GM19099 (cell line): ENCODE results near the gene ARHGAP42.

ENCODE experiments used
- POLR2A ChIP-seq: IDR thresholded peaks from 3 replicates; pipeline ENCODE4 v1.6.1; 2011; ENCODE audit warnings: low read depth; ENCODE audit not compliant: insufficient read length; ENCODE audit errors: extremely low read depth

The ARHGAP42 gene

DNA sequence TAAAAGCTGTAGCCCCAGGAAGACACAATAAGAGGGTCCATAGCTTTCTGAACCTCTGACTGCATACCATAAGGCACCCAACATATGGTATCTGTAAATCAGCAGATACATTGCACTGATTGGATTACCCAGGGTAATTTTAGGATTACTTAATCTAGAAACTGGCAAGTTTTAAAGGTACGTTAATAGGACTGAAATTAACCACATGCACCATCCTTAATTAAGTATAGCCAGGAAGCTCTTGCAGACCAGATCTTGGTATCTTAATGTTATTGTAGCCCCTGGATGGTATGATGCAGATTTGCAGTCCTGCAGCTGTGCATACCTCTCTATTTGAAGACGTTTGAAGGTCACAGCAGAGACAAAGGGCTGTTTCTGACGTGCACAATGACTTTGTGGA, 72.8 kb downstream of the ARHGAP42 start:
- TF ChIP-seq POLR2A, result no peak

DNA sequence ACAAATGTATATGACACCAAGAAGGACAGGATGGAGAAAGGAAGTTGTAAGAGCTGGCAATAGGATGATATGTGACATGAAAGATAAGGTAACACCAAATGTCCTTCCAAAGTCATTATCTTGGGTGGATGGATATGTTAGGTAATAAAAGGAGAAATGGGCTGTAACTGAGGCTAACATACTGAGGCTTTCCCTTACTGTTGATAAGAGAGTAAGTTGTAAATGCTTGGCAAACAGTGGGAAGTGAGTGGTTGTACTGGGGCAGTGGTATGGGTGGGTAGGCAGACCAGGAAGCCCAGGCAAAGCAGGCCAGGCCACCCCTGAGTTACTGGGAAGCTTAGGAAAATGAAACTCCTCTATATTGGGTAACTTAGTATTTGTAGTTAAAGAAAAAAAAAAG, 73.7 kb downstream of the ARHGAP42 start:
- TF ChIP-seq POLR2A, result no peak

DNA sequence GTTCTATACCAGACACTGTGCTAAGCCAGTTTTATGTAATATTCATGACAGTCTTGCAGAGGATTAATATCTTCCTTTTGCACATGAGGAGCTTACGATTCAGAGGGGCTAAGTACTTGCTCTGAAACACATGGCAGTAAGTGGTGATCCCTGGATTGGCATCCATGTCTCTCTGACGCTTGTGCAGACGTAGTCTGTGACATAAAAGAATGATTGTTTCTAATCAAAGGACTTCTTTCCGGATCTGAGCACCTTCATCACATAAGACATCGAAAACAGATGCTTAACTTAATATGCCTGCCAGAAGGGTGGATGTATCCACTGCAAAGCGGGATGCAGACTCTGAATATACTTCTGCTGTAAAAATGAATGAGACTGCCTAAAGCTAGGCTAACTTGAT, 74.8 kb downstream of the ARHGAP42 start:
- TF ChIP-seq POLR2A, result no peak

DNA sequence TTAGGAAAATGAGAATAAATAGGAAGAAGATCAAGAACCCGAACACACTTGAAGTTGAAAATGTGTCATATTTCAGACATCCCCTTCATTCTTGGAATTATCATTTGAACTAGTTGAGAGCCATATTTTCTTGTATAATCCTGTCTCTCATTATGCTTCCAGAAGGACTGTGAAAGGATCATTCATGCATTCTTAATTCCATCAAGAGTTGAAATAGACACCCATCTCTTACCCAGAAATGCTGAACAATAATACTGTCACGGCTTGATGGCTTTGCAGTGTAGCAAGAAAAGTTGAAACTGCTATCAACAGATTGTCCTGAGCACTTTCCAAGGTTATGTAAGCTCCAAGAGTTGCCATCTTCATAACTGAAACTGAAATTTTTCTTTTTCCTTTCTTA, 79.7 kb downstream of the ARHGAP42 start:
- TF ChIP-seq POLR2A, result no peak

DNA sequence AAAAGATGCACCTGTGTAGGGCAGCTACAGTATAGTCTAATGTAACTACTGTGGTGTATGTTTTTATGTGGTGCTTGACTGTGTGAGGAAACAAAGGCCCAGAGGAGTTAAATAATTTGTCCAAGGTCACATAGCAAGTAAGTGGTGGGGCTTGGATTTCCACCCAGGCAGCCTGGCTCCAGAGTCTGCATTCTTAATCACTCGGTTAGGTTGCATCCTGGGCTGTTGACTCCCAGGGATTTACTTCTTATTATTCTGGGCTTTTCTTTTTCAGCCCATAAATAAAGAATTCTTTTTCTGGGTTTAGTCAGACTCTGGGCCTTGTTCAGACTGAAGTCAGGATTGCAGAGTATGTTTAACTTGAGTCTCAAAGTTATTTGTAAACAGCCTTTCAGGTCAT, 82.1 kb downstream of the ARHGAP42 start:
- no peak for TF ChIP-seq POLR2A

DNA sequence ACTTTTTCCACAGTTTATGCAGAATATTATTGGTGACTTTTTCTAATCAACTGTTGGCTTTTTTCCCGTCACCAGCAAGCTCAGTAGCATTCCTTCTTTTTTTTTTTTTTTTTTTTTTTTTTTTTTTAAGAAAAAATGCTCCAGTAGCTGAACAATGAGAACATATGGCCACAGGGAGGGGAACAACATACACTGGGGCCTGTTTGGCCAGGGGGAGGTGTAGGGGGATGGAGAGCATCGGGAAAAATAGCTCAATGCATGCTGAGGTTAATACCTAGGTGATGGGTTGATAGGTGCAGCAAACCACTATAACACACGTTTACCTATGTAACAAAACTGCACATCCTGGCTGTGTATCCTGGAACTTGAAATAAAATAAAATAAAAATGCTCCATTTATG, 82.5 kb downstream of the ARHGAP42 start:
- TF ChIP-seq POLR2A, result no peak

DNA sequence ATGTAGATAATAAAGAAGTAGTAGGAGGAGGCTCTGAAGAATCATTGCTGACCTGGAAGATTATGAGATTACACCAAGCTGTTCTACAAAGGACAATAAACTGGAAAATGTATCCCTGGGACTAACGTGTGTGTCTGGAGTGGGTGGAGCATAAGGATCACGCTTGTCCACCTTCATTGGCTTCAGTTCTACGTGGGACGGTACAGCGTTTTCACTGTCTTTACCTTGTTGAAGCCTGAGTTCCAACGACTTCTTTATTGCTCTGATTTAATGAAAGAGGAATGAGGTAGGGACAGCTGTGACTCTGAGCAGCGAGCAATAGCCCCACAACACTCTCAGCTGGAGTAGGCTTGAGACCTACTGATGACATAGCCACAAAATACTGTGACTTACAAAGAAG, 87.0 kb downstream of the ARHGAP42 start:
- no peak for TF ChIP-seq POLR2A

DNA sequence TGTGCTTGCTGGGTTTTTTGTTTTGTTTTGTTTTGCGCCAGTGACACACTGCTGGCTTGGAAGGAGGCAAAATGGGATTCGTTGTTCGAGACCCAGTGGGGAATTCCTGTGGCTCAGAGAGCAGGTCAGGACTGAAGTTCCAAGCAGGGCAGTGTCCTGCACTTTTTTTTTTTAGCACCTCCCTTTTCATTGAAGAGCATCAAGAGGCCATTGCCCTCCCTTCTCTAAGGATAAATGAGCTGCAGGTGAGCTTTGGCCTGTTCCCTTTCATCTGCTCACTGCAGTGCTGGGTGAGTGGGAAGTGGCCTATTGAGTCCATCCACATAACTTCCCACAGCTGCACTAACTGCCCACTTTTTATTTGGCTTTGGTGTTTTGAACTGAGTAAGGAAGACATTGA, 87.8 kb downstream of the ARHGAP42 start:
- TF ChIP-seq POLR2A, result no peak

DNA sequence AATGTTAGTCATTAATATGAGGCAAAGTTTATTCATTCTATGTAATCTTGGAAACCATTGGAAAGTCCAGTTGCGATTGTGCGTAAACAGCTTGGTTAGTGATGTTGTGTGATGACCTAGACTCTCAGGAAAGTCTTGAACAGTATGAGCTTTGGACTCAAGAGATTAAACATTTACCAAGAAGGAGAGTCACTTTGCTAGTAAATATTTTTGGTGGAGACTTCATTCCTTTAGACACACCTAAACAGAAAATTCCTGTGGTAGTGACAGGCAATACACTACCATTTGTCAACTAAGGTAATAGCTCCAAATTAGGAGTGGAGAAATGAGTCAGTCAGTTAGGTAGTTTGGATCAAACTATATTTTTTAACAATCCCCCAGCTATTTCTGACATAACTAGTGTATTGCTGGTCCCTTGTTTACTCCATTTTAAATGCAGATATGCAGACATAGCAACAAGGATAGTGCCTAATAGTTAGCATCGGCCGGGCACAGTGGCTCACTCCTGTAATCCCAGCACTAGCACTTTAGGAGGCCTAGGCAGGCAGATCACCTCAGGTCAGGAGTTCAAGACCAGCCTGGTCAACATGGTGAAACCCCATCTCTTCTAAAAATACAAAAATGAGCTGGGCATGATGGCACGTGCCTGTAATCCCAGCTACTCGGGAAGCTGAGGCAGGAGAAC, 89.3 kb downstream of the ARHGAP42 start:
- TF ChIP-seq POLR2A, result no peak

DNA sequence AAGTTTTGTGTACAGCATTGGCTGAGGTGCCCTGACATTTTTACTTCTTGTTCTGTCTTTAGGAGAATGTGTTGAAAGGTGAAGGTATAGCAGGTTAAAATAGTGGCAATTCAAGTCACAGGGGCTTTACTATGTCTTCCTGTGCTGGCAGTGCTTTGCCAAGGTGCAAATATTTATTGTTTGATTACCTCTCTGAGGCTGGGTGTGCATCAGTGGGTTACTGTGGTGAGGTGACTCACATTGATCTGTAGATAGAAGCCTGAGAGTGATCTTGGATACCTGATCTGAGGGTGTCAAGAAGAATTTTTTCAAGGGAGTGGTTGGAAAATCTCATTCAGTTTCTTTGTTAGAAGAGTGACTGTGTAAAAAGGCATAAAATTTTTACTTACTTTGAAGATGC, 90.0 kb downstream of the ARHGAP42 start:
- no peak for TF ChIP-seq POLR2A

DNA sequence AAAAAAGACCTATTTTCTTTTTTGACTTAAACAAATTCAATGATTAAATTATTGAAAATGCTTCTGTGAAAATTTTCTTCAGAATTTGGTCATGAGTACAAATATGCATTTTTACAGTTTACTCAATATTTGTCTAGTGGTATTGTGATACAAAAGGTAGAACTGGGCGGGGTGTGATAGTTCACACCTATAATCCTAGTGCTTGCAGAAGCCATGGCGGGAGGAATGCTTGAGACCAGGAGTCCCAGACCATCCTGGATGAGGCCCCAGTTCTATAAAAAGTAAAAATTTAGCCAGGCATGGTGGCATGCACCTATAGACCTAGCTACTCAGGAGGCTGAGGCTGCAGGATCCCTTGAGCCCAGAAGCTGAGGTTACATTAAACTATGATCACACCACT, 90.6 kb downstream of the ARHGAP42 start:
- TF ChIP-seq POLR2A, result no peak

DNA sequence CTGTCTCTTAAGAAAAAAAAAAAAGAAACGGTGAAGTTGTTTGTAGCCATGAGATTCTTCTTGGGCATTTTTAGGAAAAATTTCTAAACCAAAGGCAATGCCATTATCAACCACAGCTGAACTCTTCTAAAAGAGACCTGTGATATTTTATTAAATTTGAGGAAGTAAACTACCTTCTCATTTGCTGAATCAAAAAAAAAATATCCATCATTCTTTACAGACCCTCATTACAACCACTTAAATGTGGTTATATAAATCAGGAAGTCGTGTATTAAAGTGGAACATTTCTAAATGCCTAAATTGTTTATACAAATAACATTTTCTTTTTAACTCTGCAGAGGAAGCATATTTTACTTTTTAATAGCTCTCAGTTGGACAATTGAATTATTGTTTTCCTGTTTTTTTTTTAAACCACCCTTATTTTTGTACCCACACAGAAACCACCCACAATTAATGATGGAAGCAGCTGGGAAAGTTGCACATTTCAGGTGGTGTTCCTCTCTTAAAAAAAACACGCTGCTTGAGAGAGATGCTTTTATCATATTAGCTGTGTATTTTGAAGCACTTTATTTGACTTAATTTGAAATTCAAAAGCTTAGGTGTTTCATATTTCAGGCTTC, 91.2 kb downstream of the ARHGAP42 start:
- TF ChIP-seq POLR2A, result no peak

DNA sequence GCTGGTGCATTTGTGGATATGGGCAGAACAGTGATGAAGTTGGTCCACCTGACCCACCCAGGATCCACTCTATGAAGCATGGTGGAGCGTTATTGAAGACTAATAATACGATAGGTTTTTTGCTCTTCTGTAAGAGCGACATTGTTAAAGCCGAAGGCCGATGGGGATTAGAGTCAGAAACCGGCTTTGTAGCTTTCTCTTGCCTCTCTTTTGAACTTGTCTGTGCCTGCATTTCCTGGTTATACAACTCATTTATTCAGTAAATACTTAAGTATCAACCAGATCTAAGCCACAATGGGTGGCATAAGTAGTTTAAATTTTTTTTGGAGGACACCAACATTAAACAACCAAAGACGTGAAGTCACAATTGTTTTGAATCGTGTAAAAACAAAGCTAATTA, 93.4 kb downstream of the ARHGAP42 start:
- TF ChIP-seq POLR2A, result no peak

DNA sequence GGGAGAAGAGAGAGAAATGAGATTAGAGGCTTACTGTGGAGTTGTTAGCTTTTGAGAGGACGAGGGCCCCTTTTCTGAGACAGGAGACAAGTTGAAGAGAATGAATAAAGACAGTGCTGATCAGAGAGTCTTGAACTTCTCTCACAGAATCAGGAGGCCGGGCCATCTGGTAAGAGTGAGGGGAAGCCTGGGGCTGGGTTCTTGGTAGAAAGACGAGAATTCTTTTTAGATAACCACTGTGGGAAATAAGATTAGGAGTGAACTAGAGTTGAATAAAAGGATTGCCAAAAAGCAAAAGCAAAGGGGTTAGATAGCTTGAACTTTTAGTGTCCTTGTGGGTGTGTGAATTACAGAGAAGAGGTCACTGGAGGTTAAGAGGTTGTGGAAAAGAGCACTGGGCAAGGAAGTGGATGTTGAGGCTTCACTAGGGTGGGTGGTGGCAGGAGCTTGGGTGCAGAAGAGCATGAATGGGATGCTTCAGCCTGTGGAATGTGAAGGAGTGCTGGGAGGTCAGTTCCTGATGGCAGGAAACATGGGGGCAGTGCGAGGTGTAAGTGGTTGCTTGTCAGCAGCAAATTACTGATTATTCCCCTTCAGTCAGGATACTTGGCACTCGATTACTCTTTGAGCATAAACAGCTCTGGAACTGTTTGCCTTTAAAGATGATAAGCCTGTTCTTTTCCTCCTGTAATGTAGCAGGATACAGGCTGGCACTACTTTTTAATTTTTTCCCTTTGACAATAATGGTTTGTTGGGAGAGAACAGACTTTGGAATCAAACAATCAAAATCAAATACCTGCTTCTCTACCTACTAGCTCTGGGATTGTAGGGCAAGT, 98.3 kb downstream of the ARHGAP42 start:
- no peak for TF ChIP-seq POLR2A

DNA sequence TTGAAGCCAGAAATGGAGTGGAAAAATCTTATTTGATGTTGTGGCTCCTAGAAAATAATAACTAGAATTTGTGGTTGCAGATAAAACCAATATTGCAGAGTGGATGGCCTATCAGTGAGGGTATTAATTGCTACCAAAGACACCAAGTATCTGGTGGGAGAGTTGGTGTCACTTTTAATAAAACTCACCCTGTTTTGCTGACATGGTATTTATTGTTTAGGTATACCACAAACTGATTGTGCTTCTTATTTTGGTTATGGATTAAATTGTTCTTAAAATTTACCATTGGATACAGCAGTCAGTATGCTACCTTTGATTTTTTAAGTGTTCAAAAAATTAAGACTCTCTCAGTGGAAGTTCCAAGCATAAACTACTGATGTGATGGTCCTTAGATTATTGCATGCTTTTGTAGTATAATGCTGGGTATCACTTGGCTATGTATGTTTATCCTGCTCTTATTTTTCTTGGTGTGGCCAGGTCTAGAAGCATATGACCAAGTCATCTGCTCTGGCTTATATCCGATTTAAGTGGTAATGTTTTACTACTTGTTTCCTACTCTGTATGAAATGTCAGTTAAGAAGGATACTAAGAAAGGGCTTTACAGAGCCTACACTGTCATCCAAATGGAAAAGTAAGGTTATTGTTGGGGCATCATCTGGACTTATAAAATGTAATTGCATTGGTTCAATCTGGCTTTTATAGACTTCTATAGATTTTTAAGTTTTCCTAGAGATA, 101.6 kb downstream of the ARHGAP42 start:
- TF ChIP-seq POLR2A, result no peak
